ENCODE measurements around the gene MTG1.
"Not testable (repeated sequence)": the region's sequence is repeated elsewhere in the genome, so short reads cannot be mapped to it uniquely, and the experiment has no call there.

Gene MTG1

GRCh38 chr10:133365461-133366129 is 28.4 kb upstream of the MTG1 start:
- no peaks in the 10 kb centered on the region for H3K27me3 ChIP-seq (ENCODE audit: insufficient read depth, low read length)
- no peaks in the 10 kb centered on the region for H3K4me1 ChIP-seq (ENCODE audit: insufficient read depth, low read length, severe bottlenecking)
- H2AFZ ChIP-seq (ENCODE audit: low read length) = no peak overlapping the region
- H3K4me2 ChIP-seq (ENCODE audit: low read length) = no peak overlapping the region
- no peak overlapping the region for H3K9ac ChIP-seq (ENCODE audit: low read length)
- H3K79me2 ChIP-seq (ENCODE audit: insufficient read depth, low read length) = no peaks in the 10 kb centered on the region
- no peaks in the 10 kb centered on the region for H3F3A ChIP-seq (ENCODE audit: insufficient read depth, low read length)
- no peak overlapping the region for H3K27ac ChIP-seq (ENCODE audit: low read depth, low read length, poor library complexity, severe bottlenecking)
- H3K4me3 ChIP-seq (ENCODE audit: low read depth, low read length, poor library complexity, severe bottlenecking) = no peak overlapping the region
- H3K9me2 ChIP-seq (ENCODE audit: low read depth, low read length) = no peaks in the 10 kb centered on the region
- peaks cover 37% of the 10 kb centered on the region for H3K36me3 ChIP-seq (ENCODE audit: insufficient read depth, low read length)
- no peak for TF ChIP-seq EZH2 (IDR thresholded peaks at IDR 0.05; ENCODE audit: borderline replicate concordance, low read length)
- TF ChIP-seq CTCF (IDR thresholded peaks at IDR 0.05; ENCODE audit: low read length) = no peak
- H4K20me1 ChIP-seq (ENCODE audit: insufficient read depth, low read length) = no peaks in the 10 kb centered on the region
- H3K9me3 ChIP-seq (ENCODE audit: low read length) = no peaks in the 10 kb centered on the region

GRCh38 chr10:133366130-133366478 is 27.9 kb upstream of the MTG1 start:
- H3K4me1 ChIP-seq (ENCODE audit: insufficient read depth, low read length, severe bottlenecking) = no peaks in the 10 kb centered on the region
- no peak overlapping the region for H3K9ac ChIP-seq (ENCODE audit: low read length)
- TF ChIP-seq EZH2 (IDR thresholded peaks at IDR 0.05; ENCODE audit: borderline replicate concordance, low read length) (no peak), CTCF (IDR thresholded peaks at IDR 0.05; ENCODE audit: low read length) (no peak)
- H3K4me2 ChIP-seq (ENCODE audit: low read length) = no peak overlapping the region
- H3K9me3 ChIP-seq (ENCODE audit: low read length) = no peaks in the 10 kb centered on the region
- no peaks in the 10 kb centered on the region for H3K9me2 ChIP-seq (ENCODE audit: low read depth, low read length)
- peaks cover 37% of the 10 kb centered on the region for H3K36me3 ChIP-seq (ENCODE audit: insufficient read depth, low read length)
- H3K27ac ChIP-seq (ENCODE audit: low read depth, low read length, poor library complexity, severe bottlenecking) = no peak overlapping the region
- H2AFZ ChIP-seq (ENCODE audit: low read length) = no peak overlapping the region
- H4K20me1 ChIP-seq (ENCODE audit: insufficient read depth, low read length) = no peaks in the 10 kb centered on the region
- H3K79me2 ChIP-seq (ENCODE audit: insufficient read depth, low read length) = no peaks in the 10 kb centered on the region
- H3K27me3 ChIP-seq (ENCODE audit: insufficient read depth, low read length) = no peaks in the 10 kb centered on the region
- H3F3A ChIP-seq (ENCODE audit: insufficient read depth, low read length) = no peaks in the 10 kb centered on the region
- H3K4me3 ChIP-seq (ENCODE audit: low read depth, low read length, poor library complexity, severe bottlenecking) = no peak overlapping the region

- Histone ChIP-seq H3K9ac (ENCODE audit: low read length) (no peak overlapping the region), H3K36me3 (ENCODE audit: insufficient read depth, low read length) (peaks cover 37% of the 10 kb centered on the region)
- TF ChIP-seq EZH2 (IDR thresholded peaks at IDR 0.05; ENCODE audit: borderline replicate concordance, low read length) (no peak), CTCF (IDR thresholded peaks at IDR 0.05; ENCODE audit: low read length) (no peak)
These were observed 27.2 kb upstream of the MTG1 start for GRCh38 chr10:133366751-133367150.

GRCh38 chr10:133367461-133367860 is 26.5 kb upstream of the MTG1 start:
- H3K27me3 ChIP-seq (ENCODE audit: insufficient read depth, low read length); H3K27ac ChIP-seq (ENCODE audit: low read depth, low read length, poor library complexity, severe bottlenecking); H3K9me3 ChIP-seq (ENCODE audit: low read length); H2AFZ ChIP-seq (ENCODE audit: low read length); H3K9me2 ChIP-seq (ENCODE audit: low read depth, low read length); H3F3A ChIP-seq (ENCODE audit: insufficient read depth, low read length); H4K20me1 ChIP-seq (ENCODE audit: insufficient read depth, low read length); H3K79me2 ChIP-seq (ENCODE audit: insufficient read depth, low read length); H3K4me1 ChIP-seq (ENCODE audit: insufficient read depth, low read length, severe bottlenecking); H3K9ac ChIP-seq (ENCODE audit: low read length); H3K4me3 ChIP-seq (ENCODE audit: low read depth, low read length, poor library complexity, severe bottlenecking); H3K4me2 ChIP-seq (ENCODE audit: low read length): not testable (repeated sequence)
- peaks cover 37% of the 10 kb centered on the region for H3K36me3 ChIP-seq (ENCODE audit: insufficient read depth, low read length)

More at GRCh38 chr10:133366751-133367150, 27.2 kb upstream of the MTG1 start:
- no peaks in the 10 kb centered on the region for H3K9me2 ChIP-seq (ENCODE audit: low read depth, low read length)
- H3K27me3 ChIP-seq (ENCODE audit: insufficient read depth, low read length) = no peaks in the 10 kb centered on the region
- no peaks in the 10 kb centered on the region for H3F3A ChIP-seq (ENCODE audit: insufficient read depth, low read length)
- no peaks in the 10 kb centered on the region for H4K20me1 ChIP-seq (ENCODE audit: insufficient read depth, low read length)
- no peaks in the 10 kb centered on the region for H3K79me2 ChIP-seq (ENCODE audit: insufficient read depth, low read length)
- no peaks in the 10 kb centered on the region for H3K9me3 ChIP-seq (ENCODE audit: low read length)
- H3K4me2 ChIP-seq (ENCODE audit: low read length) = no peak overlapping the region
- no peak overlapping the region for H3K27ac ChIP-seq (ENCODE audit: low read depth, low read length, poor library complexity, severe bottlenecking)
- peaks cover under 1% of the 10 kb centered on the region for H3K4me1 ChIP-seq (ENCODE audit: insufficient read depth, low read length, severe bottlenecking)
- H2AFZ ChIP-seq (ENCODE audit: low read length) = no peak overlapping the region
- H3K4me3 ChIP-seq (ENCODE audit: low read depth, low read length, poor library complexity, severe bottlenecking) = no peak overlapping the region
